Type B pancreatic cell (in vitro differentiated cells): ENCODE data around the gene GPRIN3. TPM values are rescaled to one million over a fixed set of nuclear protein-coding genes. Genes with fewer than 3 reads are reported as not detected.
A peak's percentile ranks its signal among the peaks of the same experiment; 100 is the strongest.

Source experiments
- DNase-seq: peaks from one replicate; pipeline ENCODE4 v3.0.0; 2021; ENCODE audit warnings: mixed read lengths; ENCODE audit not compliant: unreplicated experiment; ENCODE audit errors: extremely low spot score
- H3K27ac Mint-ChIP-seq: 2 replicates; pipeline ENCODE4 v1.8.0; 2021; ENCODE audit warnings: mild to moderate bottlenecking, mixed read lengths
- H3K27me3 Mint-ChIP-seq: 2 replicates; pipeline ENCODE4 v1.8.0; 2021; ENCODE audit warnings: mixed read lengths
- H3K36me3 Mint-ChIP-seq: 2 replicates; pipeline ENCODE4 v1.8.0; 2021; ENCODE audit warnings: mixed read lengths
- H3K4me1 Mint-ChIP-seq: one replicate; pipeline ENCODE4 v1.8.0; 2021; ENCODE audit warnings: mixed read lengths; ENCODE audit not compliant: unreplicated experiment
- H3K4me3 Mint-ChIP-seq: 2 replicates; pipeline ENCODE4 v1.8.0; 2021; ENCODE audit warnings: mild to moderate bottlenecking, mixed read lengths
- H3K9me3 Mint-ChIP-seq: 2 replicates; pipeline ENCODE4 v1.8.0; 2021; ENCODE audit warnings: mixed read lengths
- total RNA-seq: library from RNA; stranded (reverse); gene quantifications from 2 replicates; pipeline ENCODE4 v1.2.1, GENCODE V29; 2021; ENCODE audit warnings: low replicate concordance
- TF ChIP-seq, protein P1 (sequence below): fragments of 200-600 bp; sonication (generic); conservative IDR thresholded peaks from 2 replicates; pipeline ENCODE4 v1.5.0; 2021; ENCODE audit warnings: antibody characterized with exemption, mild to moderate bottlenecking

The GPRIN3 gene
- total RNA-seq, 1 donor from 2014 or later = 4.5 TPM

DNA sequence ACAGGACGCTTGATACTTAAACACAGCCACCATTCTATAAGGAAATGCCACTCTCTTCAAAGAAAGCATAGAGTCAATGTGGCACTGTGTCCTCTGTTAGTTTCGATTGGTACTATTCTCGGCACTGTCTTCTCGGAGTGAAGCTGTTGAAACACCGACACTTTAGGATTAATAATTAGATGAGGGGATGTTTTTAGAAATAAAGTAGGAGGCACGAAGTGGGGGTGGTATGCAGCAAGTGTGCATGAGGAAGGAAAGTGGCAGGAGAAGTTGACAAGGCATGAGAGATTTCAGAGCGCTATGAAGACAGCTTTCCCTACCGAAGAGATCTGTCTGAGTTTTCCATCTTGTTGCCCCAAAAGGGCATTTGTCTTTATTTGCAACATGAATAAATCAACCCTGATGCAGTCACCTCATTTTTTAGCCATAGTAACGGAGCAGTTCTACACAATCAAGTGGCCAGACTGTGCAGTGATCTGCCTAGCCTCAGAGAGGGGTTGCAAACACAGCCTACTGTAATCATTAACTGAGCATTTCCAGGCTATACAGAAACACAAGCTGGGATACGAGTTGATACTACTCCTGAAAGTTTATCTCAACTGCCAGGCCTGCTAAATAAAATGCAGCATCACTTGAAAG lies 8.3 kb downstream of the GPRIN3 start:
- H3K36me3 Mint-ChIP-seq = no peaks in the 10 kb centered on the region
- peak overlapping the region; percentile 11 for H3K27ac Mint-ChIP-seq
- TF ChIP-seq, protein P1, sequence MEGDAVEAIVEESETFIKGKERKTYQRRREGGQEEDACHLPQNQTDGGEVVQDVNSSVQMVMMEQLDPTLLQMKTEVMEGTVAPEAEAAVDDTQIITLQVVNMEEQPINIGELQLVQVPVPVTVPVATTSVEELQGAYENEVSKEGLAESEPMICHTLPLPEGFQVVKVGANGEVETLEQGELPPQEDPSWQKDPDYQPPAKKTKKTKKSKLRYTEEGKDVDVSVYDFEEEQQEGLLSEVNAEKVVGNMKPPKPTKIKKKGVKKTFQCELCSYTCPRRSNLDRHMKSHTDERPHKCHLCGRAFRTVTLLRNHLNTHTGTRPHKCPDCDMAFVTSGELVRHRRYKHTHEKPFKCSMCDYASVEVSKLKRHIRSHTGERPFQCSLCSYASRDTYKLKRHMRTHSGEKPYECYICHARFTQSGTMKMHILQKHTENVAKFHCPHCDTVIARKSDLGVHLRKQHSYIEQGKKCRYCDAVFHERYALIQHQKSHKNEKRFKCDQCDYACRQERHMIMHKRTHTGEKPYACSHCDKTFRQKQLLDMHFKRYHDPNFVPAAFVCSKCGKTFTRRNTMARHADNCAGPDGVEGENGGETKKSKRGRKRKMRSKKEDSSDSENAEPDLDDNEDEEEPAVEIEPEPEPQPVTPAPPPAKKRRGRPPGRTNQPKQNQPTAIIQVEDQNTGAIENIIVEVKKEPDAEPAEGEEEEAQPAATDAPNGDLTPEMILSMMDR = no peak
- H3K9me3 Mint-ChIP-seq = no peaks in the 10 kb centered on the region
- DNase-seq = no peak
- peaks cover 6% of the 10 kb centered on the region for H3K27me3 Mint-ChIP-seq
- peaks cover 13% of the 10 kb centered on the region for H3K4me1 Mint-ChIP-seq
- peak overlapping the region; percentile 71 for H3K4me3 Mint-ChIP-seq

DNA sequence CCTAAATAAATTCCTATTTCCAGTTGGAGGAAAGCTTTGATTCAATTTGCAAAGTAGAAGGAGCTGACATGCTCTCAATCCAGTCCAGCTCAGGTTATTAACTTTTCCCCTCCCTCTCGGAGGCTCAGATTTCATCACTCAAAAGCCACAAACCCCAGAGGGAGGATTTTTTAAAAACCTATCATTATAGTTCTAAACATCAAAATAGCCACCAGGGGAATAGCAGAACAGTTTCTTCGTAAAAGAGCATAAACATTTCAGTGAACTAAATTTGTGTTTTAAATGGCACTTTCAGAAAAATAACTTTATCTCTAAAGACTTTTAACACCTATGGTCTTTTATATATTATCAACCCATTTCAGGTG lies 8.8 kb downstream of the GPRIN3 start:
- no peak for DNase-seq
- peaks cover 10% of the 10 kb centered on the region for H3K4me1 Mint-ChIP-seq
- H3K9me3 Mint-ChIP-seq = no peaks in the 10 kb centered on the region
- no peak overlapping the region for H3K4me3 Mint-ChIP-seq
- peaks cover 3% of the 10 kb centered on the region for H3K27me3 Mint-ChIP-seq
- H3K27ac Mint-ChIP-seq = peak overlapping the region; percentile 11
- H3K36me3 Mint-ChIP-seq = no peaks in the 10 kb centered on the region
- TF ChIP-seq, protein P1 = no peak

DNA sequence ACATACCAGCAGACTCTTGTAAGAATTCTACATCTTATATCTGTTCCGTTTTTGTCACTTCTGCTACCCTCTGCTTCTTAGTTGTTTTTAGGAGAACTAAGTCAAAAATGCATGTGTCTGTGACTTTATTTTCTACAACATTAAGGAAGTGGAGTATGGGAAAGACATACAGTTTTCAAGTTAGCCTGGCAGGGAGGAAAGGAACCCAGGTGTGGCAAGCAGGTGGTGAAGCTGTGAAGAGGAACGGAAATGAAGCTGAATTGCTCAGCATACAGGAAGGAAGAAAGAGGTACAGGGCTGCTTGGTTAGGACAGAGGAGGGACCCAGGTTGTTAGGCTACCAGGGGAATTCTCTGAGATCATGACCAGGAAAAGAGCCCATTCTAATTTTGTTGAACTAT lies 9.4 kb downstream of the GPRIN3 start:
- Mint-ChIP-seq H3K9me3 (no peaks in the 10 kb centered on the region), H3K27me3 (peaks cover 3% of the 10 kb centered on the region), H3K36me3 (no peaks in the 10 kb centered on the region), H3K4me1 (peaks cover 10% of the 10 kb centered on the region), H3K4me3 (no peak overlapping the region), H3K27ac (no peak overlapping the region)
- no peak for DNase-seq
- TF ChIP-seq, protein P1 = no peak

DNA sequence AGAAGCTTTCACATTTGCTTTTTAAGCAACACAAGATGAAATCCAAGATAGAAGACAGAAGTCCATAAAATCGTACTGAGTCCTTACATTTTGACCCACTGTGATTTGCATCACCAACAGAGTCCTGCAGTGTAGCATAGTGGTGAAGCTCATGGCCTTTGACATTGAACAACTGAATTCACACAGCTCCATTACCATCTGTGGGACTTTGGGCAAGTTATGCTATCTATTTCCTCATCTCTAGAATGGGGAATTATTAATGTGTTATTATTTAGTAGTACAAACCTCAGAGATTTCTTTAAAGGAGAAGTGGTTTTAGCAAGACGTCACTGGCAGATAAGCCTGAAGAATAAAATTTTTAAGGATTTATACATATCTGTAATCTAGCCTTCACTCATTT lies 10.7 kb downstream of the GPRIN3 start:
- no peak overlapping the region for H3K4me3 Mint-ChIP-seq
- H3K9me3 Mint-ChIP-seq = no peaks in the 10 kb centered on the region
- no peaks in the 10 kb centered on the region for H3K36me3 Mint-ChIP-seq
- peaks cover 3% of the 10 kb centered on the region for H3K27me3 Mint-ChIP-seq
- H3K4me1 Mint-ChIP-seq = peaks cover 10% of the 10 kb centered on the region
- H3K27ac Mint-ChIP-seq = no peak overlapping the region
- no peak for DNase-seq
- TF ChIP-seq, protein P1 = no peak

DNA sequence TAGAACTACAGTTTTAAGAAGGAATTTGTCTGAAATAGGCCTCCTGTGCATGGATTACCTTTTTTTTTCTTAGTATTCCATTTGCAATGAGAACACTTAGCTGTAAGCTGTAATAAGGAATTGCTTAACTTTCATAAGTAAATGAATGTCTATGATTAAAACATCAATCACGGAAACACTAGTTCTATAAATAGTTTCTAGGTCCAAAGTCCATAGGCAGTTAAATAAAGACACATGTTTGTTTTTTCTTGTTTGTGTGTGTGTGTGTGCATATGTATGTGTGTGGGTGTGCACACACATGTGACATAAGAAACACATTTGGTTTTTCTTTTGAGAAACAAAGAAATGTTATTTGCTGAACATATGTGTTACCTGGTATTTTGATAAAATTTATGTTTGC lies 11.2 kb downstream of the GPRIN3 start:
- TF ChIP-seq, protein P1 = no peak

More for the DNA sequence above, 11.2 kb downstream of the GPRIN3 start:
- Mint-ChIP-seq H3K4me1 (peaks cover 10% of the 10 kb centered on the region), H3K27me3 (peaks cover 3% of the 10 kb centered on the region), H3K4me3 (no peak overlapping the region), H3K27ac (no peak overlapping the region), H3K36me3 (no peaks in the 10 kb centered on the region), H3K9me3 (no peaks in the 10 kb centered on the region)
- DNase-seq = no peak
